Right lobe of liver (tissue), 4 donors: ENCODE data around the gene PANK1.

Source experiments
- POLR2A ChIP-seq: fragments of 450-650 bp; IDR thresholded peaks from one replicate; pipeline ENCODE4 v1.6.1; 2017; ENCODE audit warnings: antibody characterized with exemption, mild to moderate bottlenecking
- TF ChIP-seq, protein P1 (sequence below), 4 donors: fragments of 200-600 bp in 3 of 4; fragments of 450-650 bp in 1 of 4; IDR thresholded peaks; one replicate each; pipeline versions ENCODE4 v1.5.1 to v1.8.0; 2016 to 2022; ENCODE audit warnings: antibody characterized with exemption in 4 of 4, mild to moderate bottlenecking in 2 of 4
- donor health status: DM: no; HTN: no; CAD: no.
- donor health status: DM: no; HTN: no; CAD: no.
- donor health status: DM: no; HTN: yes; CAD: no.

DNA sequence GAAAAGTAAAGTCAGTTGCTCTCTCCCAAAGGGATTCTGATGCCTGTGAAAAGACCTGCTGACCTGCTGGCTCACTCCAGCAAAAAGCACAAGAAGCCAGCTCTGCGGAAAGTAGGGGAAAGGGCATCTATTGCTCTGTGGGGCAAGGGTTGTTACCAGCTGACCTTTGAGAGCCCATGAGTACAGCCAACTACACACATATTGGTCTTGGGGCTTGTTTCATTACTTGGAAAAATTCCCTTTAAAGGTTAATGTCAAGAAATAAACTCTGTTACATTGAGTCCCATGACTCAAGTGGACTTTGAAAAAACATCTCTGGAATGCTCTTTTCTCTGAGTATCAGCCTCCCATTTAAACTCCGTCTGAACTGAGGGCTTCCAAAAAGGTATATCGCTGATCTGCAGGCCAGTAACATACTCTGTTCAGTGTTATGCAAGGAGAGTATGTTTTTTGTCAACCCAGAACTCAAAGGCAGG is 53.2 kb downstream of the PANK1 start:
- TF ChIP-seq, protein P1, sequence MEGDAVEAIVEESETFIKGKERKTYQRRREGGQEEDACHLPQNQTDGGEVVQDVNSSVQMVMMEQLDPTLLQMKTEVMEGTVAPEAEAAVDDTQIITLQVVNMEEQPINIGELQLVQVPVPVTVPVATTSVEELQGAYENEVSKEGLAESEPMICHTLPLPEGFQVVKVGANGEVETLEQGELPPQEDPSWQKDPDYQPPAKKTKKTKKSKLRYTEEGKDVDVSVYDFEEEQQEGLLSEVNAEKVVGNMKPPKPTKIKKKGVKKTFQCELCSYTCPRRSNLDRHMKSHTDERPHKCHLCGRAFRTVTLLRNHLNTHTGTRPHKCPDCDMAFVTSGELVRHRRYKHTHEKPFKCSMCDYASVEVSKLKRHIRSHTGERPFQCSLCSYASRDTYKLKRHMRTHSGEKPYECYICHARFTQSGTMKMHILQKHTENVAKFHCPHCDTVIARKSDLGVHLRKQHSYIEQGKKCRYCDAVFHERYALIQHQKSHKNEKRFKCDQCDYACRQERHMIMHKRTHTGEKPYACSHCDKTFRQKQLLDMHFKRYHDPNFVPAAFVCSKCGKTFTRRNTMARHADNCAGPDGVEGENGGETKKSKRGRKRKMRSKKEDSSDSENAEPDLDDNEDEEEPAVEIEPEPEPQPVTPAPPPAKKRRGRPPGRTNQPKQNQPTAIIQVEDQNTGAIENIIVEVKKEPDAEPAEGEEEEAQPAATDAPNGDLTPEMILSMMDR (IDR thresholded peaks at IDR 0.05), result no peak
- TF ChIP-seq POLR2A, result no peak
